Muscle of back (tissue), 11 donors: Measurements from ENCODE around the gene NDUFS1. TPM values are rescaled to one million over a fixed set of nuclear protein-coding genes. Genes with fewer than 3 reads are reported as not detected.
"Not testable (repeated sequence)": the region's sequence is repeated elsewhere in the genome, so short reads cannot be mapped to it uniquely, and the experiment has no call there.

Source experiments
- DNase-seq, 3 donors: peaks; one replicate each; pipeline versions ENCODE4 v3.0.0 to v3.0.0-alpha.2; 2013
- polyA plus RNA-seq, 10 donors: library from polyadenylated mRNA; unstranded; fragments of 120-200 nt; gene quantifications; one replicate each; pipeline ENCODE4 v1.2.1, GENCODE V29; 2013; ENCODE audit not compliant: insufficient read length in 10 of 10

NDUFS1 gene
- polyA plus RNA-seq, 10 donors = 61.6 to 81.6 (median 71.8) TPM

GRCh38 chr2:206105541-206105940 lies 53.7 kb downstream of the NDUFS1 start:
- no peak for DNase-seq

- no peak for DNase-seq
Measured at GRCh38 chr2:206105038-206105437, 54.2 kb downstream of the NDUFS1 start.

GRCh38 chr2:206098872-206099271 lies 60.4 kb downstream of the NDUFS1 start:
- DNase-seq = not testable (repeated sequence)

DNA sequence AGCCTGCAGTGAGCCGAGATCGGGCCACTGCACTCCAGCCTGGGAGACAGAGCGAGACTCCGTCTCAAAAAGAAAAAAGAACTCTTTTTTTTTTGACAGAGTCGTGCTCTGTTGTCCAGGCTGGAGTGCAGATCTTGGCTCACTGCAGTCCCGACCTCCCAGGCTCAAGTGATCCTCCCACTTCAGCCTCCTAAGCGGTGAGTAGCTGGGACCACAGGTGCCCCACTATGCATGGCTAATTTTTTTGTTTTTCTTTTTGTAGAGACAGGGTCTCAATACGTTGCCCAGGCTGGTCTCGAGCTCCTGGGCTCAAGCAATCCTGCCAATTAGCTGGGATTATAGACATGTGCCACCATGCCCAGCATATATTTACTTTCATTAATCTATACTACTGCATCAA lies 60.8 kb downstream of the NDUFS1 start:
- DNase-seq = no peak

GRCh38 chr2:206096876-206097275 lies 62.4 kb downstream of the NDUFS1 start:
- no peak for DNase-seq

GRCh38 chr2:206095536-206096332 lies 63.5 kb downstream of the NDUFS1 start:
- no peak for DNase-seq

- no peak for DNase-seq
Measured at GRCh38 chr2:206092297-206092696, 66.9 kb downstream of the NDUFS1 start.

DNA sequence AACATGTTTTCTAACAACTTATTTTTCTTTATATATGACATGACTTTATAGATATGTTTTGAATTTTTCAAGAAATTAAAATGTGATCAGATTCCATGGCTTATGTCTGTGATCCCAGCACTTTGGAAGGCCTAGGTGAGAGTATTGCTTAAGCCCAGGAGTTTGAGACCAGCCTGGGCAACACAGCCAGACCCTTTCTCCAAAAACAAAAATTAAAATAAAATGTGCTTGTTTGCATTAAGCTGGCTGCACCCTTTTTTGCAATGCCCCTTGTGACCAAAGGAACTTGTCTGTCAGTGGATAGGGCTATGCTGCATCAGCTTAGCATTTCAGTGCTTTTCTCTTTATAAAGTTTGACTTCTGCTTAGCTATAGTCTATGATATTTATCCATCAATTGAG lies 71.0 kb downstream of the NDUFS1 start:
- no peak for DNase-seq

DNA sequence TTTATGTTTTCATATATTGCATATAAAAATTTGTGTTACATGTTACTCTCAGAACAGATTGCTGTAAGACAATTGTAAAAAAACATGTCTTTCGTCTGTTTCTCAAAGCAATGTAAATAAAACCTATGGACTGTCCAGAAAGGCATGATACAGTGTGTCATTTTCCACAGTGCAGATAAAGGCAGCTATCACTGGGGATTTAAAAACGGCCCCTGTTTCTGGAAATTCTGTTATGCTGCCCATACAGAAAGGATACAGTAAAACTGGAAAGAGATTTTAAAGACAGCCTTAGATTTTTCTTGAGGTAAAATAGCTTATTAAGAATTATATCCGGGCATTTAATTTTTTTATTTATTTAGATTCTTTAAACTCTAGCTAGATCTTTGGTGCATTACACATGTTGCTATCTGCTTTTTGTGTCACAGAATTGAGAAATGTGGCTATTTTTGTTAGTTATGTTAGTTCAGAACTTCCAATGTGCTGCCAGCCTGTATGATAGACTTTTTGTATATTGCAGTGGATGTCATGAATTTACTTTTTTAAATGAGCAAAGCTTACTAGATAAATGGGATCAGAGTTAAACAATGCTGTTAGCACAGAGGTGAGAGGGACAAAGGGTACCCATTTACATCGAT lies 72.4 kb downstream of the NDUFS1 start:
- DNase-seq = peak; percentile 16 to 63 (median 26)

DNA sequence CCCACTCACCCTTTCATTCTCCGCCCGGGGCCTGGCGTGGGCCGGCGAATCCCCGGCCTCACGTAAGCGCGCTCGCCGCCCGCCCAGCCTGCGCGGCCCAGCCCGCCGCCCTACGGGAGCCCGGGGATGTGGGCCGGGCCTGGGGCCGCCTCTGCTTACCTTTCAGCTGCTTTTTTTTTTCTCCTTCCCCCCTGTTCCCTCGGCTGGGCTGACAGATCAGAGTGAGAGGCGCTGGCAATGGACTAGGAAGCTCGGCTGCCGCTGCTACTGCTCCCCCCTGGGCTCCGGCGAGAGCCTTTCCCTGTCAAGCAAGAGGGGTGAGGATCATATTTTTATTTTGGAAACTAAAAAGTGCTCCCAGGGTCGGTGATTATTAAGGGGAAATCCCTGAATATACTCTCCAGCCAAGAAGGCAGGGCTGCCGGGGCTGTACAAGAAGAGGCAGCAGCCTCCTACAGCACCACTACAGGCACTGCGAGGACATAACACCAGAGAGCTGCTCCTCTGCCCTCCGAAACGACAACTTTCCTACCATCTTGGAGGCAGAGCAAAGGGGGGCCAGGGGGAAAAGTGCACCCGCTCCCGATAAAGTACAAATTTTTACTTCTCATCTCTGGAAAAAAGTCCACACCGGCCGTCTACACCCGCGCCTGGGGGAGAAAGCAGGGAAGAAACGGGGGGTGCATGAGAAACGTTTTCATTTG lies 73.3 kb downstream of the NDUFS1 start, which contains the start of gene INO80D:
INO80D (minus strand) TSS at position 433 of the 704 bp plus-strand sequence. CDS start 23,158 bp downstream, outside the sequence.
- peak; percentile 86 to 95 (median 87) for DNase-seq

DNA sequence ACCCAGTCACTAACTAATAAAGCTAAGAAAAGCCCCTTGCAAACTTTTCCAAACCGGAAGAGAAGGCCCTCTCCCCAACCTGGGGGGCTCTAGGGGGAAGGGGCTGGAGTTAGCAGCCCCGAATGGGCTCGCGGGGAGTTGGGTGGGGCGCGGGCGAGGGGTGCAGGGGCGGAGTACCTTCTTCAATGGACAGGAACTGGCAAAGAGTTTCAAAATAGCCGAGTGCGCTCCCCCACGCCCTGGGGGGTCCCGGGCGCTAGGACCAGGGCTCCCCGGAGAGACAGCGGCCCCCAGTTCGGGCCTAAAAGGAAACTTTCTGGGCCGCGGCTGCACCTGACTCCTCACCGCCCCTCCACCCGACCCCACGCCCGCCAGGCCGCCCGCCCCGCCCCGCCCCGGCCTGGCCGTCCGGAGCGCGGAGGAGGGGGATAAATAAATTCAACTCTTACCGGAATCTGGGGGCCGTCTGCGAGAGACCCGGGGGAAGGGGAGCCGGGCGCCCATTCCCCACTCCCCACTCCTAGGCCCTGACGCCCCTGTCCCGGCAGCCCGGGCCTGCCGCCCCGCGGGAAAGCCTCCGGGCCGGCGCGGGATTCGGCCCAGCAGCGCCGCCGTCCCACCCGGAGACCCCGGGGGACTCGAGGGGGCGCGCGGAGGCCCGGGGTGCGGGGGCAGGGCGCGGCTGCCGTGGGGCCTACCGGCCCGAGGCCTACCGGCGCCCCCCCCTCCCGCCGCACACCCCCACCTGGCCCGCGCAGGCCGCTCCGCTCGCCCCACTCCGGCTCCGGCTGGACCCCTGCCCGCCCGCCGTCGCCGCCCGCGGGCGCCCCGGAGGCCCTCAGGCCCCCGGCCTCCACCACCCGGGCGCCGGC lies 74.1 kb downstream of the NDUFS1 start:
- peak; percentile 25 to 82 (median 46) for DNase-seq

- peak; percentile 76 to 87 (median 77) for DNase-seq
Measured at GRCh38 chr2:206084439-206084869, 74.8 kb downstream of the NDUFS1 start.

GRCh38 chr2:206083602-206084438 lies 75.4 kb downstream of the NDUFS1 start:
- DNase-seq = peak in 1 of 3 donors; percentile 17

- no peak for DNase-seq
Measured at GRCh38 chr2:206082298-206082843, 76.9 kb downstream of the NDUFS1 start.

DNA sequence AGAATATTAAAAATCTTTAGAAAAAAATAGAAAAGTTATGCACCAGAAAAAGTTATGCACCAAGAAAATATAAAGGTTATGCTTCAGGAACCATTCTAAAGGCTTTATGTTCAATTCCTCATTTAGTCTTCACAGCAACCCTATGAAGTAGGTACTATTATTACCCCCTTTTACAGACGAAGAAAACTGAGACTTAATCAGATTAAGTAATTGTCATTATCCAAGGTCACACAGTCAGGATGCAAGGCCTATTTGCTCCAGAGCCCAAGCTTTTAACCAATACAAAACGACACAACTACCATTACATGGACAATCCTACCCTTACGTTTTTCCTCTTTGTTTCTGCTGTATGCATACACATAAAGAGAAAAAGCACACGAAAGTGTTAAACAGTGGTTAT lies 78.3 kb downstream of the NDUFS1 start:
- DNase-seq = no peak

- no peak for DNase-seq
Measured at GRCh38 chr2:206079699-206080465, 79.4 kb downstream of the NDUFS1 start.

- DNase-seq = not testable (repeated sequence)
Measured at GRCh38 chr2:206077879-206078278, 81.4 kb downstream of the NDUFS1 start.

DNA sequence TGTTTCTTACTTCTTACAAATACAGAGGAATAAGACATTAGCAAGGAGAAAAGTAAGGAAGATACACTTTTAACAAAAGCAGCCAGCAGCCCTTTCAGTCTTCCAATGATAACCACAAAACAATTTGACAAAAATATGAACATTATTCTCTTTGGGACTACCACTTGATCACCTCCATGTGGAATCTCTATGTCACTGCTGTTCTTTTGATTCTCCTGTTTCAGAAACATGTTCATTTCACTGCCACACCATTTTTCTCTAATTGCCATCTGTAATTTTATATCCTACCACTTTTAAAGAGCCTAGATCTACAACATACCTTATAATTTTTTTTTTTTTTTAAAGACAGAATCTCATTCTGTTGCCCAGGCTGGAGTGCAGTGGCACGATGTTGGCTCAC lies 84.1 kb downstream of the NDUFS1 start:
- DNase-seq = no peak

DNA sequence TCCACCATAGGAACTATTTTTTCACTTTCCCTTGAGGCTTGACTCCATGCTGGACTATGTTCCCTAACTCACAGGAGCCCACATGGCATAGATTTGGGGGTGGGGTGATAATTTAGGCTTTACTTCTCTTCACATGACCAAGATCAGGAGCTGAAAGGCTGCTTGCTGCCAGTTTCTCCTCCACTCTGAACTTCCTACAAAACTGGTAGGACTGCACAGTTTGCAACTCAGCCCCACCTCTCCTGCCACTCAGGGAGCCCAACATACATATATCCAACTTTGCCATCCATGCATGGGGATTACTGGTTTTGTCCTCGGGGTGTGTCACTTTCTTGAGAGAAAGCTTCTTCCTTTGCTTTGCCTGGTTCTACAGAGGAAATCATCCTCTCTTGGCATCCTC lies 87.4 kb downstream of the NDUFS1 start:
- DNase-seq = no peak
